ENCODE results near the gene TSPEAR.

GRCh38 chr21:44585892-44586291 is 125.5 kb downstream of the TSPEAR start:
- no peak for TF ChIP-seq POLR2A (IDR thresholded peaks at IDR 0.05)
- no peak for TF ChIP-seq CTCF (IDR thresholded peaks at IDR 0.05 in 8 of 11, conservative IDR thresholded peaks at IDR 0.05 in 3 of 11)
- TF ChIP-seq POLR2AphosphoS5 (IDR thresholded peaks at IDR 0.05), result no peak

All from spleen (tissue), 7 donors.